GM12801 (cell line): Measurements from ENCODE around the gene BICD2.

Experiments
- CTCF ChIP-seq: IDR thresholded peaks from one replicate; pipeline ENCODE4 v1.5.1; 2011; ENCODE audit warnings: control low read depth; ENCODE audit not compliant: insufficient read length; ENCODE audit errors: extremely low read depth

BICD2 gene

GRCh38 chr9:92722386-92723298, 42.0 kb downstream of the BICD2 start:
- TF ChIP-seq CTCF, result no peak

DNA sequence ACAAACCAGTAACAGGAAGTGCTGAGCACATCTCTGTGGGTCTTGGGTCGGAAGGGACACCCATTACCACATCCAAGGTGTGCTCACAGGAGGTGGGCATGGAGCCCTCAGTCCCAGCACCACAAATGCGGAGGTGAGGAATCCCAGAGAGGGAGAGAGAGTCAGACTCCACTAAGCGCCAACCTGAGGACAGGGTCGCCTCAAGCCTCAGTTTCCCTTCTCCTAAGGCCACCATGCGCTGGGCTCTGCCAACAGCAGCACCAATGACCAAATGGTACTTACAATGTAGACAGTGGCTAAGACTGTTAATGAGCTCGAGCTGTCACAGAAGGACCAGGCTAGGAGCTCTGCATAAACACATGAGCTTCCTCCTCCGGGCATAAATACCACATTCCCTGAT, 43.1 kb downstream of the BICD2 start:
- TF ChIP-seq CTCF, result no peak

GRCh38 chr9:92720807-92721535, 43.7 kb downstream of the BICD2 start:
- no peak for TF ChIP-seq CTCF

DNA sequence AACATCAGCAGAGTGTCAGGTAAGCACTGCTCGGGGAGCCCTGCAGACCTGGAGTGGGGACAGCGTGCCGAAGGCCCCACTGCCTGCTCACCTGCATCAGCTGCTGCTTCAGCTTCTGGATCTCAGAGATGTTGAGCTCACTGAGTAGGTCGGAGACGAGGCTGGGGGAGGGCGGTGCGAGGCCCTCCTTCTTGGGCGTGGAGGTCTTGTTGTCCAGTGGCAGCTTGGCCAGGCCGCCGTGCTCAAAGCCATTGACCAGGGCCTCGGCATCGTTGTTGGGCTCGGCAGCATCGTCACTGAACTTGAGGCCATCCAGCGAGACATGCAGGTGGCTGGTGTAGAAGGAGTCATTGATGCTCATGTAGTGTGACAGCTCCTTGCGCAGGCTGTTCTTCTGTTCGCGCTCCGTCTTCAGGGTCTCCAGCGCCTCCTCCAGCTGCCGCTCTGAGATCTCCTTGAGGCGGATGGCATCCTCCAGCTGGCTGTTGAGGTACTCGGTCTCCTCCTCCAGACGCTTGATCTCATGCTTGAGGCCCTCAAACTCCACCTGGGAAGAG, 44.3 kb downstream of the BICD2 start:
- no peak for TF ChIP-seq CTCF

DNA sequence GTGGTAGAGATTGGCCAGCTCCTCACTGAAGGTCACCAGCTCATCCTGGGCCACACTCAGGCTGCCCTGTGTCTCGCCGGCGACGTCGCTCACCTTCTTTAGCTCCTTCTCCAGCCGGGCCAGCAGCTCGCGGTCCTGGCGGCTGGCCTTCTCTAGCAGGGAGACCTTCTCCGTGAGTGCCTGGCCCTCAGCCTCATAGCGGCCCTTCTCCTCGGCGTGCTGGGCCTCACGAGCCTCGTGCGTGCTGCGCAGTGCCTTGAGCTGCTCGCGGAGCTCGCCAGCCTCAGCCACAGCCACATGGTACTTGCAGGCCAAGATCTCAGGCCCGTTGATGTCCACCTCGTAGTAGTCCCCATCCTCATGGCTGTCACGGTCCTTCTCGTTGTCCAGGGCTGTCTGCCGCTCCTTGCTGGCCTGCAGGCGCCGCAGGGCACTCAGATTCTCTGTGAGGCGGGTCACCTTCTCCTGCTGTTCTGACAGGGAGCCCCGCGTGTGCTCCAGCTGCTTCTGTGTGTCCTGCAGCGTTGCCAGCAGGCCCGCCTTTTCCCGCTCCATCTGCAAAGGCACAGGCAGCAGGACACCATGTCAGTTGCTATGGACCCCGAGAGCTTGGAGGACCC, 45.5 kb downstream of the BICD2 start:
- TF ChIP-seq CTCF, result no peak

DNA sequence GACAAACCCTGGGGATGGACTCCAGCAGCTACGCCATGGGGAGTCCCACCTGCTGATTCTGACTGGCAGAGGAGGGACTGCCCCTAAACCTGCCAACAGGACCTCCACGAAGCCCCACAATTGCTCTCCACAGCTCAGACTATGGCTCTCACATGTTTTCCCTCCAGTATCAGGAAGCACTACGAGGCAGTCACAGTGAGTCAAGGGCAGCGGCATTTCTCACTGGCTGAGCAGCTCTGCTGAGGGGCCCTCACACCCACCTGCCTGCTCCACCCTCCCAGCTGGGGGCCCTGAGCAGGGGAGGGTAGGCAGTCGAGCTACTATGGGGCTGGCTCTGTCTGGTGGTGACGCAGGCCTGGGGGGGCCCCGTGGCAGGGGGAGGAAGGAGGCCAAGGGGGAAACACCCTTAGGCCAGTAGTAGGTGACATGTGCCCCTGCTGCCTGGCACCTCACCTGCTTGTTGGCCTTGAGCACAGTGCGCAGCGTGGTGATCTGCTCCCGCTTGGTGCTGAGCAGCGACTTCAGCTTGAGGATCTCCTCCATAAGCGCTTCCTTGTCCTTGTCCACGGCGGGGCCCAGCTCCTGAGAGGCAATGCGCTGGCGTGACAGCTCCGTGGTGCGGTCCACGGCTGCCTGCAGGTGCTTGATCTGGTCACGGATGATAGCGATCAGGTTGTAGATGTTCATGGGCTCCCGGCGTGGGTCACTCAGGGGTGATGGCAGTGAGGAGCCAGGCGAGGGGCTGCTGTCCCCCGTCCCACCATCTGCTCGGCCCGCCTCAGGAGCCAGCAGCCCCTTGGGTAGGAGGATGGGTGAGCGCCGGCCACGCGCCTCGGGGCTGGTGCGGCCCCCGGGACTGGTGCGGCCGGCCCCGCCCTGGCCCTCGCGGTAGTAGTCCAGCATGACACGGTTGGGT, 46.3 kb downstream of the BICD2 start:
- TF ChIP-seq CTCF, result no peak
